Coronary artery (tissue), 2 donors: ENCODE measurements around the gene ONECUT2.

ENCODE experiments used
- DNase-seq: peaks from one replicate; pipeline ENCODE4 v3.0.0-alpha.2; 2017; ENCODE audit warnings: low spot score
- H3K27ac ChIP-seq, 2 donors: fragments of 200-600 bp; sonication (generic); one replicate each; pipeline ENCODE4 v1.5.1; 2016 to 2019
- H3K4me3 ChIP-seq: fragments of 200-600 bp; sonication (generic); 2 replicates; pipeline ENCODE4 v1.5.1; 2016; ENCODE audit warnings: mild to moderate bottlenecking, moderate library complexity
- TF ChIP-seq, protein P1 (sequence below): fragments of 200-600 bp; sonication (generic); IDR thresholded peaks from one replicate; pipeline ENCODE4 v1.5.1; 2019; ENCODE audit warnings: antibody characterized with exemption

ONECUT2 gene

DNA sequence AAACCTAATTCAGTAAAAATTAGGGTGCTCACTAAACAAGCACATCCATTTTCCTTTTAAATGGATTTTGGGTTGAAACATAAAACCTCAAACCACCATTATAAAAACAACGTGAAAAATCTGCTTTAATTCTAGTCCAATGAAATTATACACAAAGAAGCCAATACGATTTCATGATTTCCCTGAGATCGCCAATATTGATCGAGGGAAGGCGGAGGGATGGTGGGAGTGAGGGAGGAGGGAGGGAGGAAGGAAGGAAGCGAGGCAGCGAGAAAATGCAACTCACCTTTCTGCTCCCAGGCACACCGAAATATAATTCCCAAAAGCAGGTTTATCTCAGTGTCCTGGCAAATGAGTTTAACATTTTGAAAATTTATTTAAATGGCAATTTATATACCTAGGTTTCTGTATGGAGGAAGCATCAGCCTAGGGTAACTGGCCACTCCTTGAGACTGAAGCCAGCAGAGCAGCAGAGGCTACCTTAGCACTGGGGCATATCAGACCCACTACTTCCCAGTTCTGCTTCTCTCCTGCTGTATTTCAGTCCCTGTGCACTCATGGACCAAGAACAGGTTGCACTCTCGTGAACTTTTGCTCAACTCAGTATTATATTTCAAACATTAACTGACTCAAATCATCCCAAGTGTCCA, 2.3 kb upstream of the ONECUT2 start:
- TF ChIP-seq, protein P1, sequence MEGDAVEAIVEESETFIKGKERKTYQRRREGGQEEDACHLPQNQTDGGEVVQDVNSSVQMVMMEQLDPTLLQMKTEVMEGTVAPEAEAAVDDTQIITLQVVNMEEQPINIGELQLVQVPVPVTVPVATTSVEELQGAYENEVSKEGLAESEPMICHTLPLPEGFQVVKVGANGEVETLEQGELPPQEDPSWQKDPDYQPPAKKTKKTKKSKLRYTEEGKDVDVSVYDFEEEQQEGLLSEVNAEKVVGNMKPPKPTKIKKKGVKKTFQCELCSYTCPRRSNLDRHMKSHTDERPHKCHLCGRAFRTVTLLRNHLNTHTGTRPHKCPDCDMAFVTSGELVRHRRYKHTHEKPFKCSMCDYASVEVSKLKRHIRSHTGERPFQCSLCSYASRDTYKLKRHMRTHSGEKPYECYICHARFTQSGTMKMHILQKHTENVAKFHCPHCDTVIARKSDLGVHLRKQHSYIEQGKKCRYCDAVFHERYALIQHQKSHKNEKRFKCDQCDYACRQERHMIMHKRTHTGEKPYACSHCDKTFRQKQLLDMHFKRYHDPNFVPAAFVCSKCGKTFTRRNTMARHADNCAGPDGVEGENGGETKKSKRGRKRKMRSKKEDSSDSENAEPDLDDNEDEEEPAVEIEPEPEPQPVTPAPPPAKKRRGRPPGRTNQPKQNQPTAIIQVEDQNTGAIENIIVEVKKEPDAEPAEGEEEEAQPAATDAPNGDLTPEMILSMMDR = no peak
- Histone ChIP-seq H3K4me3 (no peak overlapping the region), H3K27ac (no peak overlapping the region)
- DNase-seq = no peak

DNA sequence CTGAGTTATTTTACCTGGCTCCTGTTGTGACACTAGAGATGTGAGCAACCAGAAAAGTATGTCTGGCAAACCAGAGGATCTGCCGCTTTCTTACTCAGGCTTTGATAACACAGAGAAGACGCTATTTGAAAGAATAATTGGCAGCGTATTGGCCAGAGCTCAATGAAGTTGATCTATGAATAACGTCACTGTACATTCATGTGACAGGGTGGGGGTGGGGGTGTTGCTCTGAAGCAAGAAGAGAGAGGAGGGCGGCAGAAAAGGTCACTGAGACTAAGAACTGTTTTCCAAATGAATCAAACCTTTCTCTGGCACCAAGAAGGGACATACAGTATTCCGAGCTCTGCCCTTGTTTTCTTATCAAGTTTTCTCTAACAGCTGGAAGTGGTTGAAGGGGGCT, 1.7 kb upstream of the ONECUT2 start:
- Histone ChIP-seq H3K4me3 (no peak overlapping the region), H3K27ac (no peak overlapping the region)
- TF ChIP-seq, protein P1 = no peak
- DNase-seq = no peak

DNA sequence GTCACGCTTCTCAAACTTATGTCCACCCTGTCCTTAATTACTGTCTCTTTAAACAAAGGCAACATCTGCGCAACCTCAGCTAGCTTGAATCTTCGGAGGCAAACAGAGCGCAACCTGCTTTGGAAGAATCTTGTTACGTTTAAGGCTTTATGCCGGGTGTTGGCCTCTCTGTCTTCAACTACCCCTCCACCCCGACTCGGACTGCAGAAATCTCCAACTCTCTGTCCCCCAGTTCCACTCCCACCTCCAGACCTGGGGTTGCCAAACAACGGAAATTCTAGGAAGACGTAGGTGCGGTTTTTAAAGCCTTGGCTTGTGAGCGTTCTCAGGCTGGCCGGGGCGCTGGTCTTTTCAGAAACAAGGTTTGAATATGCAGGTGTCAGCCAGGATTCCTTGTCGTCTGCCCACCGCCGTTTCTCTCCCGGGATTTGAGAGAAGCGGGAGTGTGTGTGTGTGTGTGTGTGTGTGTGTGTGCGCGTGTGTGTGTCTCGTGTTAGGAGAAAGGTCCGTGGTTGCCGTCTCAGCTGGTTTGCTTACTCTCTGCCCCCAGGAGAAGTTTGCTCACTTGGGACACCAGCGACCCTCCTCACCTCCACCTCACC, 1.1 kb upstream of the ONECUT2 start:
- DNase-seq = no peak
- Histone ChIP-seq H3K27ac (no peak overlapping the region), H3K4me3 (peak overlapping the region; percentile 75)
- TF ChIP-seq, protein P1 = no peak

DNA sequence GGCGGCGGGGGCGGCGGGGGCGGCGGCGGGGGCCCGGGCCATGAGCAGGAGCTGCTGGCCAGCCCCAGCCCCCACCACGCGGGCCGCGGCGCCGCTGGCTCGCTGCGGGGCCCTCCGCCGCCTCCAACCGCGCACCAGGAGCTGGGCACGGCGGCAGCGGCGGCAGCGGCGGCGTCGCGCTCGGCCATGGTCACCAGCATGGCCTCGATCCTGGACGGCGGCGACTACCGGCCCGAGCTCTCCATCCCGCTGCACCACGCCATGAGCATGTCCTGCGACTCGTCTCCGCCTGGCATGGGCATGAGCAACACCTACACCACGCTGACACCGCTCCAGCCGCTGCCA, 644 bp downstream of the ONECUT2 start:
- H3K27ac ChIP-seq = no peak overlapping the region
- peak overlapping the region; percentile 75 for H3K4me3 ChIP-seq
- DNase-seq = no peak
- TF ChIP-seq, protein P1 = no peak

DNA sequence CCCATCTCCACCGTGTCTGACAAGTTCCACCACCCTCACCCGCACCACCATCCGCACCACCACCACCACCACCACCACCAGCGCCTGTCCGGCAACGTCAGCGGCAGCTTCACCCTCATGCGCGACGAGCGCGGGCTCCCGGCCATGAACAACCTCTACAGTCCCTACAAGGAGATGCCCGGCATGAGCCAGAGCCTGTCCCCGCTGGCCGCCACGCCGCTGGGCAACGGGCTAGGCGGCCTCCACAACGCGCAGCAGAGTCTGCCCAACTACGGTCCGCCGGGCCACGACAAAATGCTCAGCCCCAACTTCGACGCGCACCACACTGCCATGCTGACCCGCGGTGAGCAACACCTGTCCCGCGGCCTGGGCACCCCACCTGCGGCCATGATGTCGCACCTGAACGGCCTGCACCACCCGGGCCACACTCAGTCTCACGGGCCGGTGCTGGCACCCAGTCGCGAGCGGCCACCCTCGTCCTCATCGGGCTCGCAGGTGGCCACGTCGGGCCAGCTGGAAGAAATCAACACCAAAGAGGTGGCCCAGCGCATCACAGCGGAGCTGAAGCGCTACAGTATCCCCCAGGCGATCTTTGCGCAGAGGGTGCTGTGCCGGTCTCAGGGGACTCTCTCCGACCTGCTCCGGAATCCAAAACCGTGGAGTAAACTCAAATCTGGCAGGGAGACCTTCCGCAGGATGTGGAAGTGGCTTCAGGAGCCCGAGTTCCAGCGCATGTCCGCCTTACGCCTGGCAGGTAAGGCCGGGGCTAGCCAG, 1.2 kb downstream of the ONECUT2 start:
- DNase-seq = no peak
- H3K4me3 ChIP-seq = peak overlapping the region; percentile 75
- TF ChIP-seq, protein P1 = no peak
- H3K27ac ChIP-seq = no peak overlapping the region

DNA sequence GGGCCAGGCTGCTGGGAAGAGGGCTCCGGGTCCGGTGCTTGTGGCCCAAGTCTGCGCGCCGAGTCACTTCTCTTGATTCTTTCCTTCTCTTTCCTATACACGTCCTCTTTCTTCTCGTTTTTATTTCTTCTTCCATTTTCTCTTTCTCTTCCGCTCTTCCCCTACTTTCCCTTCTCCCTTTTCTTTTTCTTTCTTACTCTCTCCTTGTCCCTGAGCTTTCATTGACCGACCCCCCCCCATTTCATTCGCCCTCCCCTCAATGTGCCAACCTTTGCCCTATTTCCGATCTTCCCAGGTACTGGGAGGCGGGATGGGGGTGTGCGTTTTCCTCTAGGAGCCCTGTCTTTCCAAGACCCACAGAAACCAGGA, 1.8 kb downstream of the ONECUT2 start:
- H3K27ac ChIP-seq = no peak overlapping the region
- H3K4me3 ChIP-seq = peak overlapping the region; percentile 75
- TF ChIP-seq, protein P1 = no peak
- no peak for DNase-seq

DNA sequence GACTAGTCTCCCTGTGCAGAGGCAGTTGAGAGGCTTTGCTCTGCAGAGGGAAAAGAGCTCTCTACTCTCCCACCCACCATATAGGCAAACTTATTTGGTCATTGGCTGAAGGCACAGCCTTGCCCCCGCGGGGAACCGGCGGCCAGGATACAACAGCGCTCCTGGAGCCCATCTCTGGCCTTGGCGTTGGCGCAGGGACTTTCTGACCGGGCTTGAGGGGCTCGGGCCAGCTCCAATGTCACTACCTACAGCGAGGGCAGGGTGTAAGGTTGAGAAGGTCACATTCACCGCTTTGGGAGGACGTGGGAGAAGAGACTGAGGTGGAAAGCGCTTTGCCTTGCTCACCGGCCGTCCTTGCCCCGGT, 2.2 kb downstream of the ONECUT2 start:
- no peak for DNase-seq
- Histone ChIP-seq H3K4me3 (peak overlapping the region; percentile 25), H3K27ac (no peak overlapping the region)
- TF ChIP-seq, protein P1 = no peak
